Left lung (tissue), 10 donors: Measurements from ENCODE around the gene KCNJ16. TPM values are rescaled to one million over a fixed set of nuclear protein-coding genes. Genes with fewer than 3 reads are reported as not detected.

Experiments
- ATAC-seq: fragments of 200-7000 bp; cut with Tn5 transposase; one replicate; pipeline ENCODE4 v1.9.1; 2020; ENCODE audit warnings: moderate library complexity
- DNase-seq, 4 donors: peaks; one replicate each; pipeline ENCODE4 v3.0.0-alpha.2; 2013 to 2020
- H3K27ac ChIP-seq, 2 donors: fragments of 200-600 bp; sonication (generic) in 1 of 2; one replicate each; pipeline versions ENCODE4 v1.5.0 to v1.8.0; 2020 to 2021
- H3K27me3 ChIP-seq, 2 donors: fragments of 200-600 bp; sonication (generic) in 1 of 2; one replicate each; pipeline versions ENCODE4 v1.5.0 to v1.8.0; 2020 to 2021
- H3K36me3 ChIP-seq, 2 donors: fragments of 200-600 bp; sonication (generic) in 1 of 2; one replicate each; pipeline versions ENCODE4 v1.5.0 to v1.8.0; 2020 to 2021
- H3K4me1 ChIP-seq, 2 donors: fragments of 200-600 bp; one replicate each; pipeline ENCODE4 v1.8.0; 2021
- H3K4me3 ChIP-seq, 2 donors: fragments of 200-600 bp; sonication (generic) in 1 of 2; one replicate each; pipeline versions ENCODE4 v1.5.0 to v1.8.0; 2020 to 2021; ENCODE audit warnings: mild to moderate bottlenecking in 1 of 2
- H3K9me3 ChIP-seq, 2 donors: fragments of 200-600 bp; sonication (generic) in 1 of 2; one replicate each; pipeline versions ENCODE4 v1.5.0 to v1.8.0; 2020 to 2021
- CTCF ChIP-seq, 2 donors: fragments of 200-600 bp; sonication (generic) in 1 of 2; IDR thresholded peaks; one replicate each; pipeline versions ENCODE4 v1.5.0 to v1.8.0; 2021; ENCODE audit warnings: antibody characterized with exemption in 2 of 2
- intact Hi-C, 2 donors: fragments of 100-400 bp; cut with DNase I; formaldehyde crosslinking; loops; one replicate each; pipeline versions ENCODE4 v1.11.2 to v1.14.2; 2022
- polyA plus RNA-seq, 6 donors: library from polyadenylated mRNA; unstranded; fragments of 120-200 nt; gene quantifications; one replicate each; pipeline ENCODE4 v1.2.1, GENCODE V29; 2013; ENCODE audit not compliant: insufficient read length in 6 of 6
- total RNA-seq, 2 donors: library from RNA; stranded (reverse); fragmentation: NEBNext Ultra II Directional; extraction: Animal tissue kit (Norgen Biotek cat#: 25700); gene quantifications; one replicate each; pipeline ENCODE4 v1.2.1, GENCODE V29; 2021
- donor health status: DM: no; HTN: yes; CAD: no.
- donor health status: DM: no; HTN: no; CAD: no.

Gene KCNJ16
- total and polyA plus RNA-seq, 8 donors = 0.23 to 2.7 (median 0.83) TPM

- Histone ChIP-seq H3K9me3 (no peaks in the 10 kb centered on the region), H3K27me3 (no peaks in the 10 kb centered on the region), H3K4me3 (no peak overlapping the region), H3K36me3 (no peaks in the 10 kb centered on the region), H3K4me1 (no peaks in the 10 kb centered on the region), H3K27ac (no peak overlapping the region)
- DNase-seq = no peak
- intact Hi-C loops = no loop called here
- no peak for TF ChIP-seq CTCF (IDR thresholded peaks at IDR 0.05)
- no peak for ATAC-seq
Measured at GRCh38 chr17:70128727-70129238, 53.8 kb downstream of the KCNJ16 start.

GRCh38 chr17:70130289-70130688 is 55.3 kb downstream of the KCNJ16 start:
- H3K27me3 ChIP-seq = no peaks in the 10 kb centered on the region
- H3K4me3 ChIP-seq = no peak overlapping the region
- ATAC-seq (no peak), DNase-seq (no peak)
- no peaks in the 10 kb centered on the region for H3K4me1 ChIP-seq
- no peaks in the 10 kb centered on the region for H3K36me3 ChIP-seq
- intact Hi-C loops = no loop called here
- H3K27ac ChIP-seq = no peak overlapping the region
- H3K9me3 ChIP-seq = no peaks in the 10 kb centered on the region
- TF ChIP-seq CTCF (IDR thresholded peaks at IDR 0.05) = no peak

- DNase-seq (no peak), ATAC-seq (no peak)
- Histone ChIP-seq H3K27me3 (no peaks in the 10 kb centered on the region), H3K36me3 (no peaks in the 10 kb centered on the region), H3K27ac (no peak overlapping the region), H3K4me1 (peaks cover 0 to 7% of the 10 kb centered on the region in 2 donors), H3K9me3 (no peaks in the 10 kb centered on the region), H3K4me3 (no peak overlapping the region)
- TF ChIP-seq CTCF (IDR thresholded peaks at IDR 0.05) = no peak
- intact Hi-C loops = no loop called here
Measured at GRCh38 chr17:70132505-70132904, 57.5 kb downstream of the KCNJ16 start.

- Histone ChIP-seq H3K36me3 (no peaks in the 10 kb centered on the region), H3K4me1 (peaks cover 8 to 16% of the 10 kb centered on the region in 2 donors), H3K9me3 (no peaks in the 10 kb centered on the region), H3K27me3 (no peaks in the 10 kb centered on the region), H3K4me3 (no peak overlapping the region), H3K27ac (no peak overlapping the region)
- intact Hi-C loops = no loop called here
- no peak for TF ChIP-seq CTCF (IDR thresholded peaks at IDR 0.05)
- no peak for DNase-seq
- ATAC-seq = no peak
Measured at GRCh38 chr17:70134042-70134441, 59.0 kb downstream of the KCNJ16 start.

- no peak overlapping the region for H3K4me3 ChIP-seq
- ATAC-seq = no peak
- TF ChIP-seq CTCF (IDR thresholded peaks at IDR 0.05) = no peak
- no peaks in the 10 kb centered on the region for H3K36me3 ChIP-seq
- no peak overlapping the region for H3K27ac ChIP-seq
- H3K4me1 ChIP-seq = peaks cover 8 to 16% of the 10 kb centered on the region in 2 donors
- no peaks in the 10 kb centered on the region for H3K27me3 ChIP-seq
- DNase-seq = no peak
- intact Hi-C loops = no loop called here
- no peaks in the 10 kb centered on the region for H3K9me3 ChIP-seq
Measured at GRCh38 chr17:70134777-70135176, 59.8 kb downstream of the KCNJ16 start.
